ENCODE results near the gene GTF2I.
"Not testable (repeated sequence)": the region's sequence is repeated elsewhere in the genome, so short reads cannot be mapped to it uniquely, and the experiment has no call there.

Gene GTF2I

GRCh38 chr7:74650493-74651132 is 6.9 kb upstream of the GTF2I start:
- H3K27me3 Mint-ChIP-seq = not testable (repeated sequence)
- peak overlapping the region; percentile 80 to 84 for H3K4me3 Mint-ChIP-seq

GRCh38 chr7:74651133-74651504 is 6.4 kb upstream of the GTF2I start:
- H3K4me3 Mint-ChIP-seq = peak overlapping the region; percentile 80 to 84
- not testable (repeated sequence) for H3K27me3 Mint-ChIP-seq; DNase-seq; H3K9me3 Mint-ChIP-seq; ATAC-seq (replicated peaks); H3K36me3 Mint-ChIP-seq
- peak overlapping the region; percentile 56 for H3K27ac Mint-ChIP-seq
- peaks cover 21 to 43% of the 10 kb centered on the region in 2 donors for H3K4me1 Mint-ChIP-seq

More at GRCh38 chr7:74650493-74651132, 6.9 kb upstream of the GTF2I start:
- Mint-ChIP-seq H3K27ac (peak overlapping the region; percentile 94), H3K4me1 (peaks cover 18 to 38% of the 10 kb centered on the region in 2 donors)
- peak; percentile 72 to 76 for ATAC-seq (replicated peaks)
- not testable (repeated sequence) for H3K9me3 Mint-ChIP-seq, H3K36me3 Mint-ChIP-seq, DNase-seq

- H3K9me3 Mint-ChIP-seq = no peaks in the 10 kb centered on the region
- H3K36me3 Mint-ChIP-seq = peaks cover 2 to 4% of the 10 kb centered on the region in 2 donors
- H3K4me3 Mint-ChIP-seq = no peak overlapping the region
- peaks cover 22 to 45% of the 10 kb centered on the region in 2 donors for H3K4me1 Mint-ChIP-seq
- ATAC-seq (replicated peaks) (no peak), DNase-seq (no peak)
- H3K27ac Mint-ChIP-seq = no peak overlapping the region
- no peaks in the 10 kb centered on the region for H3K27me3 Mint-ChIP-seq
These were observed 3.8 kb upstream of the GTF2I start for GRCh38 chr7:74653686-74654181.

GRCh38 chr7:74654811-74655210 is 2.7 kb upstream of the GTF2I start:
- peaks cover 22 to 46% of the 10 kb centered on the region in 2 donors for H3K4me1 Mint-ChIP-seq
- ATAC-seq (replicated peaks) = no peak

GRCh38 chr7:74655324-74655723 is 2.2 kb upstream of the GTF2I start:
- H3K36me3 Mint-ChIP-seq = peaks cover 4 to 11% of the 10 kb centered on the region in 2 donors
- no peak for ATAC-seq (replicated peaks)
- peaks cover 22 to 47% of the 10 kb centered on the region in 2 donors for H3K4me1 Mint-ChIP-seq
- DNase-seq = no peak
- no peaks in the 10 kb centered on the region for H3K27me3 Mint-ChIP-seq
- peak overlapping the region; percentile 27 for H3K27ac Mint-ChIP-seq
- peak overlapping the region; percentile 47 to 96 for H3K4me3 Mint-ChIP-seq
- H3K9me3 Mint-ChIP-seq = no peaks in the 10 kb centered on the region

More at GRCh38 chr7:74654811-74655210, 2.7 kb upstream of the GTF2I start:
- Mint-ChIP-seq H3K27ac (no peak overlapping the region), H3K4me3 (peak overlapping the region in 1 of 2 donors; percentile 7), H3K36me3 (peaks cover 4 to 10% of the 10 kb centered on the region in 2 donors), H3K9me3 (no peaks in the 10 kb centered on the region), H3K27me3 (no peaks in the 10 kb centered on the region)
- DNase-seq = no peak

- no peak for DNase-seq
- no peaks in the 10 kb centered on the region for H3K27me3 Mint-ChIP-seq
- no peaks in the 10 kb centered on the region for H3K9me3 Mint-ChIP-seq
These were observed 1.6 kb upstream of the GTF2I start for GRCh38 chr7:74655768-74656440.

GRCh38 chr7:74656441-74656836 is 1.1 kb upstream of the GTF2I start:
- Mint-ChIP-seq H3K4me3 (peak overlapping the region; percentile 90 to 96), H3K27me3 (no peaks in the 10 kb centered on the region), H3K9me3 (no peaks in the 10 kb centered on the region), H3K27ac (peak overlapping the region; percentile 98), H3K4me1 (peaks cover 25 to 49% of the 10 kb centered on the region in 2 donors), H3K36me3 (peaks cover 10 to 21% of the 10 kb centered on the region in 2 donors)
- peak; percentile 19 for DNase-seq
- no peak for ATAC-seq (replicated peaks)

More at GRCh38 chr7:74655768-74656440, 1.6 kb upstream of the GTF2I start:
- ATAC-seq (replicated peaks) = no peak
- peaks cover 22 to 47% of the 10 kb centered on the region in 2 donors for H3K4me1 Mint-ChIP-seq
- peak overlapping the region; percentile 98 for H3K27ac Mint-ChIP-seq
- H3K4me3 Mint-ChIP-seq = peak overlapping the region; percentile 90 to 96
- peaks cover 6 to 16% of the 10 kb centered on the region in 2 donors for H3K36me3 Mint-ChIP-seq

GRCh38 chr7:74656837-74657691 is 454 bp upstream of the GTF2I start:
- Mint-ChIP-seq H3K9me3 (no peaks in the 10 kb centered on the region), H3K27ac (peak overlapping the region; percentile 98), H3K4me3 (peak overlapping the region; percentile 90 to 96), H3K36me3 (peaks cover 10 to 25% of the 10 kb centered on the region in 2 donors), H3K4me1 (peaks cover 27 to 55% of the 10 kb centered on the region in 2 donors), H3K27me3 (no peaks in the 10 kb centered on the region)
- peak; percentile 76 to 79 for ATAC-seq (replicated peaks)
- DNase-seq = peak; percentile 97

GRCh38 chr7:74658178-74659004 is 873 bp downstream of the GTF2I start:
- no peaks in the 10 kb centered on the region for H3K27me3 Mint-ChIP-seq
- H3K27ac Mint-ChIP-seq = peak overlapping the region; percentile 98
- H3K4me1 Mint-ChIP-seq = peaks cover 30 to 66% of the 10 kb centered on the region in 2 donors
- peaks cover 12 to 28% of the 10 kb centered on the region in 2 donors for H3K36me3 Mint-ChIP-seq
- H3K9me3 Mint-ChIP-seq = no peaks in the 10 kb centered on the region
- ATAC-seq (replicated peaks) (peak; percentile 56 to 67), DNase-seq (peak; percentile 90)
- H3K4me3 Mint-ChIP-seq = peak overlapping the region; percentile 88 to 96

- not testable (repeated sequence) for ATAC-seq (replicated peaks); DNase-seq; H3K9me3 Mint-ChIP-seq; H3K27me3 Mint-ChIP-seq
- Mint-ChIP-seq H3K4me3 (peak overlapping the region; percentile 88 to 96), H3K36me3 (peaks cover 24 to 39% of the 10 kb centered on the region in 2 donors), H3K27ac (peak overlapping the region; percentile 98), H3K4me1 (peaks cover 35 to 77% of the 10 kb centered on the region in 2 donors)
These were observed 2.7 kb downstream of the GTF2I start for GRCh38 chr7:74660202-74660601.

- DNase-seq = not testable (repeated sequence)
These were observed 4.6 kb downstream of the GTF2I start for GRCh38 chr7:74661836-74662794.

GRCh38 chr7:74665296-74665938 is 7.9 kb downstream of the GTF2I start:
- ATAC-seq (replicated peaks) = peak; percentile 60 to 69
- peak overlapping the region; percentile 97 for H3K27ac Mint-ChIP-seq

More at GRCh38 chr7:74661836-74662794, 4.6 kb downstream of the GTF2I start:
- not testable (repeated sequence) for ATAC-seq (replicated peaks); H3K27me3 Mint-ChIP-seq; H3K9me3 Mint-ChIP-seq
- Mint-ChIP-seq H3K27ac (peak overlapping the region; percentile 98), H3K4me1 (peaks cover 36 to 83% of the 10 kb centered on the region in 2 donors), H3K4me3 (peak overlapping the region; percentile 25 to 41), H3K36me3 (peaks cover 41 to 57% of the 10 kb centered on the region in 2 donors)

More at GRCh38 chr7:74665296-74665938, 7.9 kb downstream of the GTF2I start:
- peaks cover 37 to 81% of the 10 kb centered on the region in 2 donors for H3K4me1 Mint-ChIP-seq
- peaks cover 44 to 58% of the 10 kb centered on the region in 2 donors for H3K36me3 Mint-ChIP-seq
- no peaks in the 10 kb centered on the region for H3K9me3 Mint-ChIP-seq
- DNase-seq = no peak
- H3K4me3 Mint-ChIP-seq = no peak overlapping the region
- no peaks in the 10 kb centered on the region for H3K27me3 Mint-ChIP-seq
